ENCODE results near the gene PDE8A.

DNA sequence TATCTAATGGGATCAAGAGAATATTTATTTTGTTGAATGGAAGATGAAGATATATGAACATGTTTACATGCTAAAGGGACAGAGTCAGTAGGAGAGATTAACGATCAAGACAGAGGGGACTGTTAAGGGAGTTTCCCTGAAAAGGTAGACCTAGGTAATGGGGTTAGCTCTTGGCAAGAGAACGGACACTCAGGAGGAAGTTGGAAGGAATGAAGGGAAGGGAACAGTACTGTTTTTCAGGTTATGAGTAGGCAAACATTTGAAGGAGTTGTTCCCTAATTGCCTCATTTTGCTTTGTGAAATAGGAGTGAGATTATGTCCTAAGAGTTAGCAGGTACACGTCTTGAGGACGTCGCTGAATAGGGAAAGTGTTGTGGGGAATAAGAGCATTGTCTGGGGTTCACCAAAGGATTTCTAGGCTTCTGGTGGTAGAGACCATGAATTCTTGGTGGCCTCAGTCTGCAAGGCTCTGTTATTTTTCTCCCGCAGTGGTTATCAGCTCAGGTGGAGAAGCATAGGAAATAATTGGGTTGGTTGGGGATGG is 41.3 kb downstream of the PDE8A start:
- TF ChIP-seq CTCF (IDR thresholded peaks at IDR 0.05) (no peak), TCF7L2 (IDR thresholded peaks at IDR 0.05; ENCODE audit: low read depth, low read length) (no peak), SIN3A (IDR thresholded peaks at IDR 0.05; ENCODE audit: borderline replicate concordance, insufficient read depth, low read depth, low read length) (no peak)
